Body of pancreas (tissue), 4 donors: ENCODE results near the gene ANKRD13D.

ENCODE experiments used
- CTCF ChIP-seq, 7 experiments: fragments of 450-650 bp in 4 of 7; fragments of 200-600 bp in 3 of 7; sonication (generic) in 3 of 7; IDR thresholded peaks; one replicate each; pipeline ENCODE4 v1.5.1; 2016 to 2019; ENCODE audit warnings: antibody characterized with exemption in 7 of 7
- POLR2A ChIP-seq, 3 donors: fragments of 450-650 bp; IDR thresholded peaks; one replicate each; pipeline ENCODE4 v1.6.1; 2016; ENCODE audit warnings: antibody characterized with exemption in 3 of 3, mild to moderate bottlenecking in 2 of 3

DNA sequence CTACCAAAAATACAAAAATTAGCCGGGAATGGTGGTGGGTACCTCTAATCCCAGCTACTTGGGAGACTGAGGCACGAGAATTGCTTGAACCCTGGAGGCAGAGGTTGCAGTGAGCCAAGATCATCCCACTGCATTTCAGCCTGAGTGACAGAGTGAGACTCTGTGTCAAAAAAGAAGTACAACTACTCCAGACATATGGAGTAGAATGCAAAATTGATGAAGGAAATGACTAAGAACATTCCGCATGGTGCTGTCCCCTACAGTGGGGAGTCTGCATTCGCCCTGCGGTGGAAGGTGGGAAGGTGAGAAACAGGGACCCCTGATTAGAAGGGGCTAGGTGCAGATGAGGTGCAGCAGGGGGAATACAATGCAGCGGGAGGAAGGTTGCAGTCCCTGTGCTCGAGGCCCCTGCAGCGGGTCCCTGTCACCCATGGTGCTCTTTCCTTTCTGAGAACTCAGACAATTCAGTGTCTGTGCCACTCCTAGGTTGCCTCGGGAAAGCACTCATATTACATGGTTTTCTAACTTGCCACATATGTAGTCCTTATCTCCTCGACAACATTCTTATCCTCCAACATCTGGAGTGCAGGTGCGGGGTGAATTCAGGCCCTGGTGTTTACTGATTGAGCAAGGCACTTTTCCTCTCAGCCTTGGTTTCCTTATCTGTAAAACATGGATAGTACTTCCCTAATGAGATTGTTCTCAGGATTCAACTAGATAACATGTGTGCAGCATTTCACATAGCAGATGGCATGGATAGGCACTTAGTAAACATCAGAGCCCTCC lies 59.1 kb downstream of the ANKRD13D start:
- TF ChIP-seq CTCF (IDR thresholded peaks at IDR 0.05), result no peak
- no peak for TF ChIP-seq POLR2A (IDR thresholded peaks at IDR 0.05)
